Suprapubic skin (tissue), 4 donors: Measurements from ENCODE around the gene AXDND1.

ENCODE experiments used
- CTCF ChIP-seq, 2 donors: fragments of 200-600 bp in 1 of 2; fragments of 450-650 bp in 1 of 2; sonication (generic) in 1 of 2; IDR thresholded peaks; one replicate each; pipeline ENCODE4 v1.5.1; 2016 to 2019; ENCODE audit warnings: antibody characterized with exemption in 2 of 2, mild to moderate bottlenecking in 1 of 2, moderate library complexity in 1 of 2
- EP300 ChIP-seq: sonication (generic); formaldehyde crosslinking; IDR thresholded peaks from one replicate; pipeline ENCODE4 v1.6.1; 2017; ENCODE audit warnings: antibody characterized with exemption
- POLR2A ChIP-seq, 2 donors: fragments of 450-650 bp; IDR thresholded peaks; one replicate each; pipeline ENCODE4 v1.6.1; 2017; ENCODE audit warnings: antibody characterized with exemption in 2 of 2, mild to moderate bottlenecking in 2 of 2, moderate library complexity in 2 of 2
- POLR2AphosphoS5 ChIP-seq, 3 donors: sonication (generic); formaldehyde crosslinking; IDR thresholded peaks; one replicate each; pipeline ENCODE4 v1.6.1; 2017; ENCODE audit warnings: antibody characterized with exemption in 3 of 3

GRCh38 chr1:179530352-179530751 is 164.6 kb downstream of the AXDND1 start:
- no peak for TF ChIP-seq CTCF (IDR thresholded peaks at IDR 0.05)
- no peak for TF ChIP-seq POLR2AphosphoS5 (IDR thresholded peaks at IDR 0.05)
- no peak for TF ChIP-seq POLR2A (IDR thresholded peaks at IDR 0.05)
- TF ChIP-seq EP300 = no peak
